Stimulated activated CD4-positive, alpha-beta T cell treated with anti-CD3 and anti-CD28 coated beads, Interleukin-2, amount 100 ng/mL, for 48 hours (primary cell): ENCODE results near the gene MIB2.
"Not testable (repeated sequence)": the region's sequence is repeated elsewhere in the genome, so short reads cannot be mapped to it uniquely, and the experiment has no call there.

Experiments
- DNase-seq, 2 donors: peaks; one replicate each; pipeline ENCODE4 v3.0.0-alpha.2; 2020

Gene MIB2

GRCh38 chr1:1658583-1659549 lies 43.6 kb downstream of the MIB2 start, which contains the start of gene CDK11B:
Gene CDK11B, minus strand, starts transcription at chr1:1659004. Its CDS starts 1,519 bp downstream, at chr1:1657485.
- DNase-seq: peak; percentile 88 to 100

DNA sequence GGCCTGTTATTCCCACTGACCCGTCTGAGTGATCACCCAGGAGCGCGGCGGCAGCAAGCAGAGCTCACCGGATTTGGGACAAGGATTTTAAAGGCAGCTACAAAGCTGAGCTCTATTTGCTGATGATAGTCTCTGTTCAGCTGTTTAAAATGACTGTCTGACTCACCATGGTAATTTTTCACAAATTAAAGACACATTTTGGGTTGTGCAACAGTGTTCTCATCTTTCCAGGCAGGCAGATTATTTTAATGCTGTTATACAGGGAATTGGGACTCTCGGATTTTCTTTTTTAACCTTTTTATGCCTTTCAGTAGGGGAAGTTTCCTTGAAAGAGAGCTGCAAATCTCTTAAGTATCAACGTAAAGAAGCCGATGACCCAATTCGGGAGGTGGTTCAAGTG lies 47.1 kb downstream of the MIB2 start:
- DNase-seq: not testable (repeated sequence)

DNA sequence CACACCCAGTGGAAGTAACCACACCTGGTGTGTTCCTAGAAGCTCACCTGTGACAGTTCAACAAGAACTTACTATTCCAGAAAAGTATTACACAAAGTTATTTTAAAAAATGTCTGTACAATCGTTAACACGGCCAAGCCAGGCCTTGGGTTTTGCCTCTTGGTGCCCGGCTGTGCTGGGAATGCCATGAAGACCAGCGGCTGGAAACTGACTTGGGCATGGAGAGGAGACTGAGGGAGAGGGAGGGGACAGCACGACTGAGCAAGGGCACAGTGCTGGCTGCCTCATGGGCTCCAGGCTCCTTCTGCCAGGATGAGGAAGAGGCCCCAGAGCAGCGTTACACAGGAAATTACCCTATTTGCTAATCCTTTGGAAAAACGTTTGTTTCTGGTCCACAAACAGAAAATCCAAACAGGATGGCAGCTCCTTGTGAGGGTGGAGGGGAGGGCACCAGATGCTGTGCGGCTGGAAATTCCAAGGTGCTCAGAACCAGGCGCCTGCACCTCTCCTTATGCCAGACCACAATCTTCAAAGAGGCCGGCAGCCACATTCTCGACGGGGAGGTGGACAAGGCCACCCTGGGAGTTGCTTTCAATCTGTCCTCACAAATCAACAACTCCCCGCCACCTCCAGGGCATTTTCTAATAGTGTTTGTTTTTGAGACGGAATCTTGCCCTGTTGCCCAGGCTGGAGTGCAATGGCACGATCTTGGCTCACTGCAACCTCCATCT lies 47.7 kb downstream of the MIB2 start:
- DNase-seq: not testable (repeated sequence)

- DNase-seq: not testable (repeated sequence)
These were observed 49.0 kb downstream of the MIB2 start for GRCh38 chr1:1664318-1664717.

- DNase-seq: no peak
These were observed 49.9 kb downstream of the MIB2 start for GRCh38 chr1:1664941-1665814.

DNA sequence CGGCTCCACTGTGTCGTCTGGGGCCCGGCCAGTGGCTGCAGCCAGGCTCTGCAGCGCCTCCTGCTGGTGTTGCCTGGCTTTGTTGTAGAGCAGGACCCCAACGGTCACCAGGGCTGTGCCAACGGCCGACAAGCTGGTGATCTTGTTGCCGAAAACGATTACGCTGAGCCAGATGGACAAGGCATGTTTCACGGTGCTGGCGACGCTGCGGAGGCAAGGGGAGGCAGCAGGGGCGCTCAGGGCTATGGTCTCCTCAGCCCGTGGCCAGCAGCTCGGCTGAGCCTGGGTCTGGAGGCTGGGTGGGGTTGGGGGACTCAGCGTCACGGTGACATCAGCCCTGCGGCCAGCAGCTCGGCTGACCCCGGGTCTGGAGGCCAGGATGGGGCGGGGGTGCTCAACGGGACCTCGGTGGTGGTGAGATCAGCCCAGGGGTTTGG lies 50.5 kb downstream of the MIB2 start:
- DNase-seq: peak; percentile 36 to 56

- no peak for DNase-seq
These were observed 51.2 kb downstream of the MIB2 start for GRCh38 chr1:1666526-1666925.

DNA sequence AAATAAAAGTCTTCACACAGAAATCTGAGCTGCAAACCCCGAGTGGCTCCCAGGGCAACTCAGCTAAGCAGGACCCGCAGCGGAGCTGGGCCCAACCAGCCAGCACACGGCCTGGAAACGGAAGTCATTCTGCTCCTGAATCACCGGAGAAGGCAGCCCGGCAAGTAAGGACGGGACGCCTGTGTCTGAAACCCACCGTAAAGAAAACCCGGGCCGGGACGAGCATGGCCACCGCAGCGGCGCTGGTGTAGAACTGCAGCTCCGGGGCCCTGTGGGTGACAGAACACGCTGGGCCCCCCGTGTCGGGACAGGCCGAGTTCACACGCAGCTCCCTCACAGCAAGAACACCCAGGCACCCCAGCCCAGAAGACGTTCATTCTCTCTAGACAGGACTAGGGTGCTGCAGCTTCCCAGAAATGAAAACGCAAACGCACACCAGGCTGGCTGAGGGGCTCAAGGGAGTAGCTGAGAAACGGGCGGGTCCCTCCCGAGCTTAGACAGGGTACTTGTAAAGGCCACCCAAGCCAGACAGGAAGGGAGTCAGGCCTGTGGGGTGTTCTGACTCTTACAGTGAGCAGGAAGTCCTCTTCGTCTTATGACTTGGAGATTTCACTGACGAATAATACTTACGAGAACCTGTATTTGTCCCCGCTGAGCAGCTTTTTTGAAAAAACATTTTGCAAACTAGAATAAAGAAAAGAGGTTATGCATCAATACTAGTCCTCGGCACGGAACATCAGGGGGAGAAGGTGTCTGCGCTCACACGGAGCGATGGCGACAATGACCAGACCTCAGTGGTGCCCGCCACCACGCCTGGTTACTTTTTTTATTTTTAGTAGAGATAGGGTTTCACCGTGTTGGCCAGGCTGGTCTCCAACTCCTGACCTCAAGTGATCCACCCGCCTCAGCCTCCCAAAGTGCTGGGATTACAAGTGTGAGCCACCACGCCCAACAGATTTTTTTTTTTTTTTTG lies 54.5 kb downstream of the MIB2 start:
- no peak for DNase-seq

DNA sequence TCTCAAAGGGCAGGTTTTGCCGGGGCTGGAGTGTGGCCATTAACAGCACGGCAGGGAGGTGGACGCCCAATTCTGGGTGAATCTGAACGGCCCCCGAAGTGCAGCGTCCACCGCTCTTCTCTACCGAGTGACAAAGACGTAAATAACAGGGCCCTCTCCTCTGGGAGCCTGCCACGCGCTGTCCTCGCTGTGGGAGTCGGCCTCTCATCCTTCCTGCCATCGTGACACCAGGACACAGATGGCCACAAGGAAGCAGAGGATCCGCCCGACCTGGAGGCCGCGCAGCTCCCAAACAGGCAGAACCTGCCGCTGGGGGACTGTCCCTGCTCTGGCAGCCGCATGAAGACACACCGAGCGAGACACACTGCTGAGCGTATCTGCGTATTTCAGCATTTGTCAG lies 55.6 kb downstream of the MIB2 start:
- DNase-seq: no peak

DNA sequence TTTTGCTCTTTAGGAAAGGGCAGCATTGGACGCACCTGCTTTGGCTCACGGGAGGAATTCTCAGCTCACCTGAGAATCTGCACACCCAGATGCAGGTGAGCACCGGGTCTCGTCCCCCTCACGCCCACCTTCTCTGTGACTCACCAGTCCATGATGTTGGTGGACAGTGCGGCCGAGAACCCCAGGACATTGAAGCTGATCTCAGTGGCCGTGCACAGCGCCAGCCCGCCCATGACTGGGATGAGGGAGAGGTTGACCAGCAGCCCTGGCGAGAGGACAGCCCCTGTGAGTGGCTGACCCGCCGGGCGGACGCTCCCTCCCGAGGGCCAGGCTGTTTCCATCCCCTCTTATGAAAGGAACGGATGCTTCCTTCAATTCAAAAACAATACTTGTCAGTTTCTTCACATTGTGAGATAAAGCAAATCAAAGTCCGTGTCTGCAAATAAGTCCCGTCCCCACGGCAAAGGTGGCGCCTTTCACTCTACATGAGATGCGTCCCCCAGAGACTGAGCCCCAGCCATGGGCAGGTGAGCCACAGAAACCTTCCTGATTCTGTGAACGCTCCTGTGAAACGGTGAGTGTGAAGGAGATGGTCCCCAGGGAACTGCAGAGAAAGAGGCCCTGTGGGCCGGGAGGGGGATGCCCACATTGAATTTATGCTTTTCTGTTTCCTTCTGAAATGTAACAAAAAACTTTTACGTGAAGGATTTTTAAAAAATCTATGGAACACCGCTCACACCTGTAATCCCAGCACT lies 56.2 kb downstream of the MIB2 start:
- DNase-seq: no peak

GRCh38 chr1:1672181-1672965 lies 57.1 kb downstream of the MIB2 start:
- no peak for DNase-seq

DNA sequence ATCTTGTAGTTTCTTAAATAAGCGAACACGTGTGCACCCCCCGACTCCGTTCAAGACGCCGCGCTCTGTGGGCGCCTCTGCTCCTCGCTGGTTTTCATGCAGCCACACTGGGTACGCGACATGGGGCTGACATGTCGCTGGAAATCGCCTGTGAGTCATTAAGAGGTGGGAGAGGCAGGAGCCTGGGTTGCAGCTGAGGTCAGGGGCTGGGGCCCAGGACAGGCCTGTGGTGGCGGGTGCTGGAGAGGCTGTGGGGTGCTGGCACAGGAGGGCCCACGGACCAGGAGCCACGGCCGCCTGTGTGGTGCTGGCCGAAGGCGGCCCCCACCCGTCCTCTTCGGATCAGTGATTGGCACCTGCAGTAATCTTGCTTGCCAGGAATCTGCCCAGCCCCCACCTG lies 59.5 kb downstream of the MIB2 start:
- DNase-seq: not testable (repeated sequence)

GRCh38 chr1:1675218-1675617 lies 59.9 kb downstream of the MIB2 start:
- not testable (repeated sequence) for DNase-seq

GRCh38 chr1:1676087-1676486 lies 60.8 kb downstream of the MIB2 start:
- DNase-seq: not testable (repeated sequence)

GRCh38 chr1:1677718-1678580 lies 62.6 kb downstream of the MIB2 start:
- peak in 1 of 2 donors; percentile 12 for DNase-seq

- DNase-seq: no peak
These were observed 63.5 kb downstream of the MIB2 start for GRCh38 chr1:1678581-1679380.
